WERI-Rb-1 (cell line): ENCODE data around the gene ROBO2.

Experiments used
- DNase-seq: peaks from one replicate; pipeline ENCODE4 v3.0.0-alpha.2; 2020
- H3K27ac ChIP-seq: fragments of 250-450 bp; sonication (Bioruptor Pico); 2 replicates; pipeline ENCODE4 v1.5.1; 2020; ENCODE audit warnings: mild to moderate bottlenecking, moderate library complexity
- H3K27me3 ChIP-seq: fragments of 250-450 bp; sonication (Bioruptor Pico); 2 replicates; pipeline ENCODE4 v1.5.1; 2021; ENCODE audit warnings: mild to moderate bottlenecking, low read depth, moderate library complexity; ENCODE audit not compliant: insufficient read depth, severe bottlenecking
- H3K36me3 ChIP-seq: fragments of 250-450 bp; sonication (Bioruptor Pico); 2 replicates; pipeline ENCODE4 v1.5.1; 2020; ENCODE audit warnings: mild to moderate bottlenecking, moderate library complexity
- H3K4me3 ChIP-seq: 2 replicates; pipeline ENCODE4 v1.5.1; 2011; ENCODE audit warnings: low read depth, mild to moderate bottlenecking, control low read depth, low read length
- H3K9me3 ChIP-seq: fragments of 250-450 bp; sonication (Bioruptor Pico); 2 replicates; pipeline ENCODE4 v1.5.1; 2021; ENCODE audit warnings: mild to moderate bottlenecking, moderate library complexity; ENCODE audit not compliant: severe bottlenecking
- CTCF ChIP-seq: IDR thresholded peaks from 2 replicates; pipeline ENCODE4 v1.5.1; 2011; ENCODE audit warnings: low read depth, mild to moderate bottlenecking, control low read depth, inconsistent platforms, low read length

Gene ROBO2

GRCh38 chr3:77623500-77623899 is 583.6 kb downstream of the ROBO2 start:
- Histone ChIP-seq H3K27me3 (no peaks in the 10 kb centered on the region), H3K36me3 (peaks cover 7% of the 10 kb centered on the region), H3K4me3 (no peak overlapping the region), H3K27ac (no peak overlapping the region), H3K9me3 (no peaks in the 10 kb centered on the region)
- no peak for TF ChIP-seq CTCF
- DNase-seq: no peak

GRCh38 chr3:77626157-77626556 is 586.3 kb downstream of the ROBO2 start:
- Histone ChIP-seq H3K9me3 (no peaks in the 10 kb centered on the region), H3K4me3 (no peak overlapping the region), H3K27ac (no peak overlapping the region), H3K36me3 (peaks cover 7% of the 10 kb centered on the region), H3K27me3 (no peaks in the 10 kb centered on the region)
- no peak for TF ChIP-seq CTCF
- DNase-seq: no peak

GRCh38 chr3:77648214-77648613 is 608.3 kb downstream of the ROBO2 start:
- no peak for DNase-seq

GRCh38 chr3:77648664-77649063 is 608.8 kb downstream of the ROBO2 start:
- Histone ChIP-seq H3K4me3 (no peak overlapping the region), H3K27me3 (no peaks in the 10 kb centered on the region), H3K36me3 (no peaks in the 10 kb centered on the region; the same call in 1 of the 2 replicates), H3K27ac (no peak overlapping the region), H3K9me3 (no peaks in the 10 kb centered on the region)
- DNase-seq: no peak
- no peak for TF ChIP-seq CTCF

More at GRCh38 chr3:77648214-77648613, 608.3 kb downstream of the ROBO2 start:
- Histone ChIP-seq H3K9me3 (no peaks in the 10 kb centered on the region), H3K27ac (no peak overlapping the region), H3K27me3 (no peaks in the 10 kb centered on the region), H3K36me3 (no peaks in the 10 kb centered on the region; the same call in 1 of the 2 replicates), H3K4me3 (no peak overlapping the region)
- TF ChIP-seq CTCF: no peak

- Histone ChIP-seq H3K27ac (no peak overlapping the region), H3K9me3 (no peaks in the 10 kb centered on the region), H3K4me3 (no peak overlapping the region), H3K27me3 (no peaks in the 10 kb centered on the region), H3K36me3 (no peaks in the 10 kb centered on the region)
- DNase-seq: no peak
- no peak for TF ChIP-seq CTCF
These were observed 612.7 kb downstream of the ROBO2 start for GRCh38 chr3:77652624-77653023.

- no peak for TF ChIP-seq CTCF
- no peak overlapping the region for H3K4me3 ChIP-seq
These were observed 615.5 kb downstream of the ROBO2 start for GRCh38 chr3:77655396-77655795.

More at GRCh38 chr3:77655396-77655795, 615.5 kb downstream of the ROBO2 start:
- H3K36me3 ChIP-seq: no peaks in the 10 kb centered on the region
- no peak for DNase-seq
- no peaks in the 10 kb centered on the region for H3K27me3 ChIP-seq
- no peaks in the 10 kb centered on the region for H3K9me3 ChIP-seq
- H3K27ac ChIP-seq: no peak overlapping the region
